Adrenal gland (tissue), 5 donors: ENCODE results near the gene G6PD.
"Not testable (repeated sequence)": the region's sequence is repeated elsewhere in the genome, so short reads cannot be mapped to it uniquely, and the experiment has no call there.

Source experiments
- CTCF ChIP-seq, 6 experiments: fragments of 450-650 bp in 4 of 6; fragments of 200-600 bp in 2 of 6; sonication (generic) in 1 of 6; IDR thresholded peaks; 1 replicate in 5 of 6; 2 replicates in 1 of 6; pipeline versions ENCODE4 v1.5.1 to v1.8.0; 2016 to 2021; ENCODE audit warnings: antibody characterized with exemption in 6 of 6, mild to moderate bottlenecking in 2 of 6, moderate library complexity in 1 of 6
- POLR2A ChIP-seq, 2 donors: fragments of 450-650 bp; IDR thresholded peaks; one replicate each; pipeline ENCODE4 v1.6.1; 2017; ENCODE audit warnings: antibody characterized with exemption in 2 of 2, mild to moderate bottlenecking in 2 of 2, moderate library complexity in 1 of 2
- donor health status: DM: no; HTN: no; CAD: no.

GRCh38 chrX:154501423-154501822, 45.2 kb downstream of the G6PD start:
- TF ChIP-seq POLR2A, CTCF (IDR thresholded peaks at IDR 0.05): not testable (repeated sequence)
